Measurements from ENCODE around the gene MARCHF10. TPM values are rescaled to one million over a fixed set of nuclear protein-coding genes. Genes with fewer than 3 reads are reported as not detected.

The MARCHF10 gene
- polyA plus RNA-seq, 3 donors = not detected

- peak overlapping the region; percentile 53 to 84 for H3K4me3 Mint-ChIP-seq
- H3K9me3 Mint-ChIP-seq = peaks cover 0 to 2% (median 0%) of the 10 kb centered on the region in 7 donors
- H3K79me2 ChIP-seq (ENCODE audit: insufficient read depth, low read length) = no peaks in the 10 kb centered on the region
- H3K4me2 ChIP-seq (replicated peaks; ENCODE audit: extremely low read depth, low read length, poor library complexity, severe bottlenecking) = peak overlapping the region; percentile 15
- H3K27me3 ChIP-seq (ENCODE audit: control insufficient read depth in 2 of 2, insufficient read depth in 2 of 2, low read length in 2 of 2) = no peaks in the 10 kb centered on the region
- H3K9ac ChIP-seq (ENCODE audit: insufficient read depth, low read length, poor library complexity, severe bottlenecking) = no peak overlapping the region
- H2AFZ ChIP-seq (ENCODE audit: insufficient read depth, low read depth, low read length, poor library complexity, severe bottlenecking) = peak overlapping the region; percentile 18
- no peaks in the 10 kb centered on the region for H4K20me1 ChIP-seq (ENCODE audit: insufficient read depth, low read length)
- peak overlapping the region in 1 of 7 donors; percentile 66 for H3K27ac Mint-ChIP-seq
- TF ChIP-seq CTCF (IDR thresholded peaks at IDR 0.05) = no peak
- peaks cover 8 to 11% of the 10 kb centered on the region in 2 donors for H3K4me1 ChIP-seq (ENCODE audit: control insufficient read depth in 1 of 2, insufficient read depth in 2 of 2, low read length in 2 of 2)
- no CpG with 5 or more reads among the region's 4 CpGs for WGBS (ENCODE audit: insufficient coverage)
- intact Hi-C loops (cut with micrococcal nuclease) = no loop called here
- no peaks in the 10 kb centered on the region for H3K36me3 ChIP-seq (replicated peaks in 1 of 2; ENCODE audit: control insufficient read depth in 1 of 2, insufficient read depth in 2 of 2, low read length in 2 of 2)
- peaks cover 13% of the 10 kb centered on the region for H3K4me1 Mint-ChIP-seq
- DNase-seq = no peak
- H3K9me3 ChIP-seq (replicated peaks in 1 of 2; ENCODE audit: control insufficient read depth in 1 of 2, insufficient read depth in 1 of 2, low read length in 2 of 2) = no peaks in the 10 kb centered on the region
- H3K4me3 ChIP-seq (replicated peaks in 1 of 3; ENCODE audit: low read depth in 2 of 3, low read length in 3 of 3) = peak overlapping the region in 1 of 3 experiments; percentile 11
- no peak overlapping the region for H3K27ac ChIP-seq (ENCODE audit: low read depth in 1 of 2, low read length in 2 of 2)
- no peaks in the 10 kb centered on the region for H3K36me3 Mint-ChIP-seq
- H3K27me3 Mint-ChIP-seq (ENCODE audit: low read depth in 3 of 3) = peaks cover 2 to 6% (median 6%) of the 10 kb centered on the region in 3 donors
Measured at GRCh38 chr17:62794666-62794971, 13.5 kb downstream of the MARCHF10 start.

- no peaks in the 10 kb centered on the region for H4K20me1 ChIP-seq (ENCODE audit: insufficient read depth, low read length)
- peak overlapping the region; percentile 53 to 84 for H3K4me3 Mint-ChIP-seq
- no peak overlapping the region for H3K27ac ChIP-seq (ENCODE audit: low read depth in 1 of 2, low read length in 2 of 2)
- peak overlapping the region; percentile 15 for H3K4me2 ChIP-seq (replicated peaks; ENCODE audit: extremely low read depth, low read length, poor library complexity, severe bottlenecking)
- peak overlapping the region in 1 of 3 experiments; percentile 11 for H3K4me3 ChIP-seq (replicated peaks in 1 of 3; ENCODE audit: low read depth in 2 of 3, low read length in 3 of 3)
- H3K9ac ChIP-seq (ENCODE audit: insufficient read depth, low read length, poor library complexity, severe bottlenecking) = no peak overlapping the region
- intact Hi-C loops (cut with micrococcal nuclease) = no loop called here
- no peaks in the 10 kb centered on the region for H3K36me3 Mint-ChIP-seq
- H3K9me3 Mint-ChIP-seq = peaks cover 0 to 2% (median 0%) of the 10 kb centered on the region in 7 donors
- DNase-seq = no peak
- H3K36me3 ChIP-seq (replicated peaks in 1 of 2; ENCODE audit: control insufficient read depth in 1 of 2, insufficient read depth in 2 of 2, low read length in 2 of 2) = no peaks in the 10 kb centered on the region
- no peaks in the 10 kb centered on the region for H3K27me3 ChIP-seq (ENCODE audit: control insufficient read depth in 2 of 2, insufficient read depth in 2 of 2, low read length in 2 of 2)
- peaks cover 8 to 11% of the 10 kb centered on the region in 2 donors for H3K4me1 ChIP-seq (ENCODE audit: control insufficient read depth in 1 of 2, insufficient read depth in 2 of 2, low read length in 2 of 2)
- H3K27me3 Mint-ChIP-seq (ENCODE audit: low read depth in 3 of 3) = peaks cover 2 to 6% (median 6%) of the 10 kb centered on the region in 3 donors
- no peaks in the 10 kb centered on the region for H3K9me3 ChIP-seq (replicated peaks in 1 of 2; ENCODE audit: control insufficient read depth in 1 of 2, insufficient read depth in 1 of 2, low read length in 2 of 2)
- WGBS (ENCODE audit: insufficient coverage) = 29% methylated on average over 3 of the region's 3 CpGs
- peak overlapping the region; percentile 18 for H2AFZ ChIP-seq (ENCODE audit: insufficient read depth, low read depth, low read length, poor library complexity, severe bottlenecking)
- H3K4me1 Mint-ChIP-seq = peaks cover 13% of the 10 kb centered on the region
- H3K79me2 ChIP-seq (ENCODE audit: insufficient read depth, low read length) = no peaks in the 10 kb centered on the region
- no peak for TF ChIP-seq CTCF (IDR thresholded peaks at IDR 0.05)
- H3K27ac Mint-ChIP-seq = peak overlapping the region in 1 of 7 donors; percentile 66
Measured at GRCh38 chr17:62793919-62794665, 14.0 kb downstream of the MARCHF10 start.

All from CD14-positive monocyte (primary cell).